ENCODE data around the gene RASSF6.
A peak's percentile ranks its signal among the peaks of the same experiment; 100 is the strongest.
"Not testable (repeated sequence)": the region's sequence is repeated elsewhere in the genome, so short reads cannot be mapped to it uniquely, and the experiment has no call there.

RASSF6 gene

DNA sequence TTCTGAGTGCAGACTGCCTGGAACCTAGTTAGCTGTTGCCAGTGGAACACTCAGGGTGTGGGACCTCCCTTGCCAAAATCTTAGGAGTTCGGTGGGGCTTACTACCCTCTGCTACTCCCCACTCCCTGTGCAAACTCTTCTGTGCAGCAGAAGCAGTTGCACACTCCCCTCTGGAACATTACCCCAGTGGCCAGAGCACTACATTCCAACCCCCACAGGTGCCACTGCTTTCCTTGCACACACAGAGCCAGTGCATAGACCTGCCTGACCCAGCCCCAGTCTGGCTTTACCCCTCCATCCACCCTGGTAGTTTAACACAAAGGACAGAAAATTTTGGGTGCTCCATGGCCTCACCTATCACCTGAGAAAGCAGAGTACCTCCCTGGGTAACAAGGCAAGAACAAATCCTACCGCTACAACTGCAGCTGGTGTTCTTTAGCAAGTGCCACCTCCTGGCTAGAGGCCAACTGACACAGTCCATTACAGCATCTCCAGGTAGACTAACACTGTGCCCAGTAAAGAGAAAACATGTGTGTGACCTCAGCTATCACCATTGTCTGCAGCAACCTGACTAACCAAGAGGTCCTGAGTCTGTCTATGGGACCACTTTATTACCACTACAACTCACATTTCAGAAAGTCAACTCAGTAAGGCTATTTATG is 11.5 kb upstream of the RASSF6 start:
- no peak overlapping the region for H3K4me3 ChIP-seq (ENCODE audit: low read depth, low read length)
- TF ChIP-seq CTCF (IDR thresholded peaks at IDR 0.05; ENCODE audit: insufficient read depth, low read depth, low read length, missing control alignments), result no peak
- no peak for DNase-seq (ENCODE audit: low read depth)

GRCh38 chr4:73628834-73629233 is 8.6 kb upstream of the RASSF6 start:
- not testable (repeated sequence) for DNase-seq (ENCODE audit: low read depth); H3K4me3 ChIP-seq (ENCODE audit: low read depth, low read length)

GRCh38 chr4:73621357-73621756 is 1.1 kb upstream of the RASSF6 start:
- H3K4me3 ChIP-seq (ENCODE audit: low read depth, low read length), result no peak overlapping the region
- no peak for DNase-seq (ENCODE audit: low read depth)
- TF ChIP-seq CTCF (IDR thresholded peaks at IDR 0.05; ENCODE audit: insufficient read depth, low read depth, low read length, missing control alignments), result no peak

GRCh38 chr4:73619346-73619745 is 890 bp downstream of the RASSF6 start:
- no peak for TF ChIP-seq CTCF (IDR thresholded peaks at IDR 0.05; ENCODE audit: insufficient read depth, low read depth, low read length, missing control alignments)
- H3K4me3 ChIP-seq (ENCODE audit: low read depth, low read length), result no peak overlapping the region; the same call in 1 of the 2 replicates
- DNase-seq (ENCODE audit: low read depth), result no peak

- no peak for DNase-seq (ENCODE audit: low read depth)
- 0 out of 2 replicates have a peak overlapping the region, but pooled peaks have one; percentile 4 for H3K4me3 ChIP-seq (ENCODE audit: low read depth, low read length)
- no peak for TF ChIP-seq CTCF (IDR thresholded peaks at IDR 0.05; ENCODE audit: insufficient read depth, low read depth, low read length, missing control alignments)
These were observed 3.0 kb downstream of the RASSF6 start for GRCh38 chr4:73617256-73617655.

- no peak overlapping the region for H3K4me3 ChIP-seq (ENCODE audit: low read depth, low read length)
- DNase-seq (ENCODE audit: low read depth), result no peak
- no peak for TF ChIP-seq CTCF (IDR thresholded peaks at IDR 0.05; ENCODE audit: insufficient read depth, low read depth, low read length, missing control alignments)
These were observed 4.6 kb downstream of the RASSF6 start for GRCh38 chr4:73615613-73616012.

DNA sequence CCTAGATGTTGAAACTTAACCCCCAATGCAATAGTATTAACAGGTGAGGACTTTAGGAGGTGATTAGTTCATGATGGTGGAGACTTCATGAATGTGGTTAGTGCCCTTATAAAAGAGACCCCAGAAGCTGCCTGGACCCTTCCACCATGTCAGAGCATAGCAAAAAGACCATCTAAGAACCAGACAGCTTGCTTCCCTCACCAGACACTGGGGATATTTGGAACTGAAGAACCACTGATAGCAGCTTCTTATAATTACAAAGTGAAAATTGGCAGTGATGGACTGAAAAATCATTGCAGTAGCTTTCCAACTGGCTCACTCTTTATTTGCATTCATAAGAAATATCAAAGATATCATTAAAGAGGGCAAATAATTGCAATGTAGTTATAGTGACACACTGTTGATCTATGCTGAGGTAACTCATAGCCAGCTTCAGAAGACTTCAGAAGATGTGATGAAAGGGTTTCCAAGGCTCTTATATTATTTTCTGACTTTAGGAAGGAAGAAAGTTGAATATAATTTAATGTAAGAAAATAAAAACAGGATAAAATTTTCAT is 5.8 kb downstream of the RASSF6 start:
- no peak overlapping the region for H3K4me3 ChIP-seq (ENCODE audit: low read depth, low read length)
- DNase-seq (ENCODE audit: low read depth), result no peak
- TF ChIP-seq CTCF (IDR thresholded peaks at IDR 0.05; ENCODE audit: insufficient read depth, low read depth, low read length, missing control alignments), result no peak

All from GM12865 (cell line).